H54 (cell line): ENCODE results near the gene CIBAR2.
A peak's percentile ranks its signal among the peaks of the same experiment; 100 is the strongest.

Source experiments
- DNase-seq: peaks from one replicate; pipeline ENCODE4 v3.0.0; 2011; ENCODE audit warnings: low spot score, mixed read lengths; ENCODE audit not compliant: insufficient read length
- FAIRE-seq: peaks from 3 replicates; lab custom pipeline; 2011; peaks lifted over from hg19 to GRCh38; lab: Jason Lieb, UNC
- POLR2A ChIP-seq: IDR thresholded peaks from 2 replicates; pipeline ENCODE4 v1.6.1; 2011; ENCODE audit warnings: low read depth, mild to moderate bottlenecking, low read length

The CIBAR2 gene

DNA sequence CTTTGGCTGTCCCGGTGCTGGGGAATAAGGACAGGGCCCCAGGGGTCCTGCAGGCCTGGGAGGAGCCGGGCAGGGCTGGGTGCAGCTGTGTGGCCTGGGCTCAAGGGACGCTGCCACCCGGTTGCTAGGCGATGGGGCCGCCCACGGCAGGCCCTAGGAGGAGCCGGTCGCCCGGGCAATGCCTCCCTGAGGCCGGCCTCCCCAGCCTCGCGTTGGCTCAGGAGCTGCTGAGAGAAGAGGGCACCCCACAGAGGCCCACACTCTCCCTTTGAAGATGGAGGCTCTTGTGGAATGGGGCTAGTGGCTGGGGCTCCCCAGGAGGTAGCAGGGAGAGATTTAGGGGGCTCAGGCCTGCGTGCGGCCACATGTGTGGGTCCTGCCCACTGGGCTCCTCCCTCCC lies at the start of gene CIBAR2:
Gene CIBAR2 (minus strand): TSS at position 109 of the 400 bp plus-strand sequence. CDS start 120 bp downstream, outside the sequence.
- peak; percentile 54 for DNase-seq
- no peak for TF ChIP-seq POLR2A
- FAIRE-seq, result no peak

DNA sequence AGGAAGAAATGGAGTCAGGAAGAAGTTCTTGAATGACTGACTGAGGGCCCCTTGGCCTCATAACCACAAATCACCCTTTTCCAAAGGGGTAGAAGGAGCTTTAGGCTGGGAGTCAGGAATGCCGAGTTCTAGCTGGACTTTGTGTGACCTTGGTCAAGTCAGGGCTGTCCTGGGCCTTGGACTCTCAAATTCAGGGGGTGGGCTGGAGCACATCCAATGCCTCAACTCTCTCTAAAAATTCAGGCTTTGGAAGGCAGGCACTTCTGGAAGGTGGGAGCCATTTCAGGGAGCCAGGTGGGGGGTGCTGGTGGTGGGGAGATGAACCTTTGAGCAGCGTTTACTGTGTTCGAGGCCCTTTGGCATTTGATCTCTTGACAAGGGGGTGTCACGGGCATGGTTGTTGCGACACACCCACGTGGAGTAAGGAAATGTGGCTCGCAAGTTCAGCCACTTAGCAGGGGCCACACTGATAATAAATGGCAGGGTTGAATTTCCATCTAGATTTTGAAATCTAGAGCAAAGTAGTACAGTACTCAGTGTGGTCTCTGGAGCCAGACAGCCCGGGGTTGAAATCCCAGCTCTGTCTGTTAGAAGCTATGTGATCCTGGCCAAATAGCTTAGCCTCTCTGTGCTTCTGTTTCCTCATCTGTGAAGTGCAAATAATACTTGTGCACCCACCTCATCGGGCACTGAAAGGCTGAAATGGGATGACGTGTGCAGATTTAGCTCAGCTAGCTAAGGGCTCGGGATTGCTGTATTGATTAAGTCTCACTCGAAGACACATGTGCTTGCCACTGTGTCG lies 47.1 kb upstream of the CIBAR2 start:
- no peak for TF ChIP-seq POLR2A
- DNase-seq (no peak), FAIRE-seq (no peak)

DNA sequence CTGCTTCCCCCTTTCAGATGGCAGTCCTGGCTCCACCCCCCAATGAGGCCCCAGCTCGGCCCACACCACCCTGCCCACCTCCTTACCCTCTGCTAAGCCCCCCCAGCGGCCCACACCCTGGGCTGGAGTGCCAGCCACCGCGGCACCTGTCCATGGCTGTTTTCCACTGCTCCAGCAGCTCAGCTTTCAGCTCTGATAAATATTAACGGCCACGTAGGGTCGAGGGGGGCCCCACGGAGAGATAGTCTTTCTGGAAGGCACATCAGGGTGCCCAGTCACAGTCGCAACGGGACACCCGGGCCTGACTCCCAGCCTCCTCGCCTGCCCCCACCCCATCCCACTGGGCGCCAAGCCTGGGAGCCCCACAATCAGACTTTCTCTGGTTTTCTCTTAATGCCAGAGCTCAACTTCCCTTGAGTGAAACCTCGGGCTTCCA lies 46.5 kb upstream of the CIBAR2 start:
- FAIRE-seq, result no peak
- TF ChIP-seq POLR2A, result no peak

DNA sequence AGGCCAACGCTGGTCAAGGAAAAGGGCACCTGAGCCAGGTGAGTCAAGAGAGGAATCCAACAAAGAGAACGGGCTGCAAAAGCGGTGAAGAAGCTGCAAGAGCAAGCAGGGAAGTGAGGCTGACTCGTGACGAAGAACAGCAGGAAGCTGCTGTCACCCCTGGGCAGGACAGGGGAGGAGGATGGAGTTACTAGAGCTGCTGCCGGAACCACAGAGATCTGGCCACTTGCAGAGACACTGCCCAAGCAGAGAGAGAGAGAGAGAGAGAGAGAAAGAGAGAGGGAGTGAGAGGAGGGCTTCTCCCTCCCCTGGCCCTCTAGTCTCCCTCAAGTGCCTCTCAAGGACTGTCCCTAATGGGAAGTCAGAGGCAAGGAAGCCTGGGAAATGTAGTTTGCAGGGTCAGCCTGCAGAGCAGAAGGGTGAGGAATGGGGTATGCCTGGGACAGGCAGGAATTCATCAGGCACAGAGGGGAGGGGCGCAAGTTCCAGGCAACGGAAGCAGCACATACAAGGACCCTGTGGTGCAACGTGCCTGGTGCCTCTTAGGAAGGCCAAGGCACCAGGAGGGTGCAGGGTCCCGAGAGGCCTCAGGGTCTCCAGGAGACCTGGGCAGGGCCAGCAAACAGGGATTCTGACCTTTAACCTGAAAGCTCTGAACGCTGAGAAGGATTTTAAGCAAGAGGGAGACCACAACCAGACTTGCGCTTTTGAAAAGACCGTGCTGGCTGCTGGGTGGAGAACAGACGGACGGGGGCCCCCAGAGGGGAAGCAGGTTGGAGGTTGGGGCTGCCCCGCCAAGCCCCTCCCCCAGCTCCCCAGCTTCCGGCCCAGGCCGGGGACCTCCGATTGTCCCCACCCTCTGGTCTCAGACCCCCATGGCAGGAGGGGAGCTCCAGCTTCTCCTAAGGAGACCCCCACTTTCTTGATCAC lies 45.8 kb upstream of the CIBAR2 start:
- TF ChIP-seq POLR2A, result no peak
- FAIRE-seq (no peak), DNase-seq (no peak)

More for the DNA sequence above, 46.5 kb upstream of the CIBAR2 start:
- DNase-seq, result no peak

DNA sequence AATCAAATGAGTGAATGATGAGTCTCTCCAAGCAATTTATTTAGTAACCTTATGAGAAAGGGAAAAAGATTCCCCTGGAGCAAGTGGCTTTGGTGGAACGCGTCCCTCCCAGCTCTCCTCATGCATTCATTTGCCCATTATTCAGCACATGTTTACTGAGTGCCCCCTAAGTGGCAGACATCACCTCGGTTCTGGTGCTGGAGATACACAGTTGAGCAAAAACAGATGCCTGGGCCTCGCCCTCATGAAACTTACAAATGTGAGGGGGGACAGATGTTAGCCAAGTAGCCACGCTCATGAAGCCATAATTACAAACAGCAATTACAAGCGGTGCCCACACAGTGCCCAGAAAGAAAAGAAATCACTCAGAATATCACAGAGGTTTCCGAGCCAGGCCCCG lies 45.1 kb upstream of the CIBAR2 start:
- DNase-seq (no peak), FAIRE-seq (no peak)
- TF ChIP-seq POLR2A, result no peak

DNA sequence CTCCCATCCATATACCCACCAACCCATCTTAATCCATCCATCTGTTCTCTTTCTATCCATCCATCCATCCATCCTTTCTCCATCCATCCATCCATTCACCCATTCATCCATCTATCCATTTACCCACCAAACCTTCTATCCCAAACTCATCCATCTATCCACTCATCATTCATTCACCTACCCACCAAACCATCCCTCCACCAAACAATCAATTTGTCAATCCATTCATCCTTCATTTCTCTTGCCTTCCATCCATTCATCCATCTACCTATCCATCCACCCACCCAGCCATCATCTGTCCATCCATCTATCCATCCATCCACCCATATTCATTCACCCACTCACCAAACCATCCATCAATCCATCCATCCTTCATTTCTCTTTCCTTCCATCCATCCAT lies 44.6 kb upstream of the CIBAR2 start:
- no peak for DNase-seq
- no peak for FAIRE-seq
- TF ChIP-seq POLR2A, result no peak

DNA sequence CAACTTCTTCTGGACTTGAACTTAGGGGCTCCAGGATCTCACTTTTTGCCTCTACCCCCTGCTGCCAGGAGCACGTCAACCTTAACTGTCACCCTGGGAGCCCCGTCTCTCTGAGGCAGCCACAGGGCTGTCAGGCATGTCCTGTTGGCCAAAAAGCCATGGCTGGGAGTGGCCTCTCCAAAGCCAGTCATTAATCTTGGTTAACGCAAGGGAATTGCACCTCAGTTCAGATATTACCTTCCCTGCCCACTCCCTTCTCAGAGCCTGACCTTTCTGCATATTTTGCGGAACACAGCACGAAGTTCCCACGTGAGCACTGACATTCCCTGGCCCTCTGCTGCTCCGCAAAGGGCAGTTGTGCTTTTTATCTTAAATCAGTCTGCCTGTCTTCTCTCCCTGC lies 44.2 kb upstream of the CIBAR2 start:
- DNase-seq (no peak), FAIRE-seq (no peak)
- no peak for TF ChIP-seq POLR2A

DNA sequence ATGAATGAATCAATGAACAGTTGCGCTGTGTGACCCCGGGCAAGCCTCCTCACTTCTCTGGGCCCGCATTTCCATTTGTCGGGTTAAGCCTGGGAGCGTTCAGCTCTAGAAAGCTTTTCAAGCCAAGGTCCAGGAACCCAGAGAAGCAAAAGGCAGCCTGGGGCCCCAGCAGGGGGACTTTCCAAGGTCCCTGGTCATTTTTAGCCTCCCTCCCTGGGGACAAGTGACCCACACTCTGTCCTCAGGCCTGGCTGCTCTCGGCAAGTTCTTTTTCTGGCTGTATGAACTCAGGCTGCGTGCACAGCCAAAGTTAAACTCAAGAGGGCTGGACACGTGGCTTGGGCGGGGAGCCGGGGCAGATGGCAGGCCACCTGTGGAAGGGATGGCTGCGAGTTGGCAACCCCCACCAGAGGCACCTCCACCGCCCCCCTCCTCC lies 41.4 kb upstream of the CIBAR2 start:
- TF ChIP-seq POLR2A, result no peak
- no peak for DNase-seq
- no peak for FAIRE-seq

DNA sequence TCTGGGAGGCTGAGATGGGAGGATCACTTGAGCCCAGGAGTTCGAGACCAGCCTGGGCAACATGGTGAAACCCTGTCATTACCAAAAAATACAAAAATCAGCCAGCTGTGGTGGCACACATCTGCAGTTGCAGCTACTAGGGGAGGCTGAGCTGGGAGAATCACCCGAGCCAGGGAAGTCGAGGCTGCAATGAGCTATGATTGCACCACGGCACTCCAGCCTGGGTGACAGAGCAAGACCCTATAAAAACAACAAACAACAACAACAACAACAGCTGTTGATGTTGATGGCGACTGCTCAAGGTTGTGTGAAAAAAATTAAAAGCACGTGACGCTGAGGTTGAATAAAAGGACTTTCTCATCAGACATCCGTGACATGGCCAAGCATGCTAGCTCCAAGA lies 40.8 kb upstream of the CIBAR2 start:
- no peak for DNase-seq
- TF ChIP-seq POLR2A, result no peak
- no peak for FAIRE-seq

DNA sequence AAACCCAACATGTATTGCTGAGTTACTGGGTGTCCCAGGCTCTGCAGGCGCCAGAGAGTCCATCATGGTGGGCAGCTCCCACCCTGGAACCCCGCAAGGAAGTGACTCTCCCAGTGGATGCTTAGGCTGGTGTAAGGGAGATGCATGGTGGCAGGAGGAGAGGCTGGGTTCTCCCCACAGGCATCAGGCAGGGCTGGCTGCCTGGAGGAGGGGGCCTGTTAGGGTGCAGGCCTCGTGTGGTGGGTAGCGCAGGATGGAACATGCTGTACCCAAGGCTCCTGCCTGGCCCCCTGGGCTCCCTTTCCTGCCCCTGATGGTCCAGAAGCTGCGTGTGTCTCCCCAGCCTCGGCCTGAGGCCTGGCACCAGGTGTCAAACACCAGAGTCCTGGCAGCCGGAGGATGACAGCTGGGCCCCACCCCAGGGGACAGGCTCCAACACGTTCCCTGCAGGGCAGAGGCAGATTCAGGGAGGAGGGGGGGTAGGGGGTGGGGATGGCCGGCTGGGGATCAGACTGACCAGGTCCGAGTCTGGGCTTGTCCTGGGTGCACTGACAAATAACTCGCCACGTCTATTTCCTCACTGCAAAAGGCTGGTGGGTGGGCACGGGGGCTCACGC lies 40.2 kb upstream of the CIBAR2 start:
- FAIRE-seq, result no peak

DNA sequence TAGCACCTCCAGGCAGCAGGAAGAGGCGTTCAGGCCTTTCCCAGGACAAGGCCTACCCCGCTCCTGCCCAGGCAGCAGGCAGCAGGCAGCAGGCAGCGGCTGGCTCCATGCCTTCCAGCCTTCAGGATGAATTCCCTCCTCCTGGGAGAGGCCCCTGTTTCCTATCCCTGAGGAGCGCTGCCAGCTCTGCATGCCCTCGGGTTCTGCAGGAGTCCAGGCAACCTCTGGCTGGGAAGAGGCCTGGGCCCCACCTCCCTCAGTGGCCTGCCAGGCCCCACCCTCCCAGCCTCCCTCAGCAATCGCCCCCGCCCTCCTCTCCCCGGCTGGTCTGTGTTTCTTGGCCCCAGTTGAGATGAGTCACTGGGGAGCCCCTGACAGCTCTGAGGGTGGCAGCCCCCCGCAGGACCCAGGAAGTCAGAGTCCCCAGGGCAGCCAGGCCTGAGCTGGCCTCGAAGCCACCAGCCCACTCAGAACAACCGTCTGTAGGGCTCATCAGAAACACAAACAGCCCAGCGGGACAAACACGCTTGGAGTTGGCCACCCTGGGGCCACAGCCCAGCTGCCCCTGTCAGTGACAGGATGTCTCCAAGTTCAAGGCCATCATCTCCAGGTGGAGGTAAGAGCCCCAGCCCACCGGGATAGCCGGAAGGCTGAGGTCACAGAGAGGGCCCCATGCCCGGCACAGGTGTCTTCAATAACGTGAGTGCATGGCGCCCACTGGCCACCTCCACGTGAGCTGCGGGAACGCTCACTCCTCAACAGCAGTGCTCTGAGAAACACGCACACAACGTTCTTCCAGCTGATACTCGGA lies 39.5 kb upstream of the CIBAR2 start:
- no peak for FAIRE-seq
- 0 out of 2 replicates have a peak, but pooled peaks have one; percentile 23 for TF ChIP-seq POLR2A
- DNase-seq, result peak; percentile 88

More for the DNA sequence above, 40.2 kb upstream of the CIBAR2 start:
- TF ChIP-seq POLR2A, result no peak
- no peak for DNase-seq

DNA sequence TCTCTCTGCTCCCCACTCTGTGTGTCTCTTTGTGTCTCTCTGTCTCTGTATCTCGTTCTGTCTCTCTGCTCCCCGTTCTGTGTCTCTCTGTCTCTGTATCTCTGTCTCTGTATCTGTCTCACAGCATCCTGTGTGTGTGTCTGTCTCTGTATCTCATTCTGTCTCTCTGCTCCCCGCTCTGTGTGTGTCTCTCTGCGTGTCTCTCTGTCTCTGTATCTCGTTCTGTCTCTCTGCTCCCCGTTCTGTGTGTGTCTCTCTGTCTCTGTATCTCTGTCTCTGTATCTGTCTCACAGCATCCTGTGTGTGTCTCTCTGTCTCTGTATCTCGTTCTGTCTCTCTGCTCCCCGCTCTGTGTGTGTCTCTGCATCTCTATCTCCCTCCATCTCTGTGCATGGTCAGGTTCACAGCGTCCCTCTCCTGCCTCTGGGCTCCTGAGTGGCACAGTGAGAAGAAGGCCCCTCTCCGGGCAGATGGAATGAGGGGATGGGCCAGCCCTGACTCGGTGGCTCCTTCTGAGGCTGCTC lies 38.9 kb upstream of the CIBAR2 start:
- no peak for TF ChIP-seq POLR2A
- FAIRE-seq, result no peak
- DNase-seq, result no peak
